ENCODE results near the gene KRT86.

The KRT86 gene

GRCh38 chr12:52351196-52352059 lies 77.0 kb downstream of the KRT86 start:
- in situ Hi-C loops (cut with MboI; ENCODE audit: low sequenced_read_pairs) = no loop called here

GRCh38 chr12:52352951-52353350 lies 78.5 kb downstream of the KRT86 start:
- in situ Hi-C loops (cut with MboI; ENCODE audit: low sequenced_read_pairs) = no loop called here

- in situ Hi-C loops (cut with MboI; ENCODE audit: low sequenced_read_pairs) = no loop called here
These were observed 79.3 kb downstream of the KRT86 start for GRCh38 chr12:52353766-52354165.

- in situ Hi-C loops (cut with MboI; ENCODE audit: low sequenced_read_pairs) = no loop called here
These were observed 79.8 kb downstream of the KRT86 start for GRCh38 chr12:52354200-52354599.

- in situ Hi-C loops (cut with MboI; ENCODE audit: low sequenced_read_pairs) = no loop called here
These were observed 80.7 kb downstream of the KRT86 start for GRCh38 chr12:52355176-52355575.

- in situ Hi-C loops (cut with MboI; ENCODE audit: low sequenced_read_pairs) = no loop called here
These were observed 81.8 kb downstream of the KRT86 start for GRCh38 chr12:52356031-52356761.

- in situ Hi-C loops (cut with MboI; ENCODE audit: low sequenced_read_pairs) = no loop called here
These were observed 82.5 kb downstream of the KRT86 start for GRCh38 chr12:52356762-52357580.

Data from HL-60/S4 treated with retinoic acid at 250 ng/mL for 4 days and 3 days (cell line).